MV-4-11 (cell line): ENCODE results near the gene PSMD4.

ENCODE experiments used
- DNase-seq: peaks from one replicate; lab custom pipeline; 2025; lab: John Stamatoyannopoulos, UW

The PSMD4 gene

GRCh38 chr1:151309811-151310323, 55.3 kb downstream of the PSMD4 start:
- DNase-seq: no peak

GRCh38 chr1:151311011-151311410, 56.5 kb downstream of the PSMD4 start:
- DNase-seq: no peak

- DNase-seq: peak; percentile 97
Measured at GRCh38 chr1:151311589-151312331, 57.2 kb downstream of the PSMD4 start.

- DNase-seq: no peak
Measured at GRCh38 chr1:151312411-151312810, 57.9 kb downstream of the PSMD4 start.

GRCh38 chr1:151312826-151313225, 58.3 kb downstream of the PSMD4 start:
- DNase-seq: no peak

- no peak for DNase-seq
Measured at GRCh38 chr1:151313501-151313900, 59.0 kb downstream of the PSMD4 start.

GRCh38 chr1:151314137-151314875, 59.8 kb downstream of the PSMD4 start:
- DNase-seq: no peak

GRCh38 chr1:151315565-151316235, 61.2 kb downstream of the PSMD4 start:
- no peak for DNase-seq
